CMK (cell line): ENCODE data around the gene ARID3B.
A peak's percentile ranks its signal among the peaks of the same experiment; 100 is the strongest.
"Not testable (repeated sequence)": the region's sequence is repeated elsewhere in the genome, so short reads cannot be mapped to it uniquely, and the experiment has no call there.

Experiments used
- DNase-seq: peaks from one replicate; pipeline ENCODE4 v3.0.0-alpha.2; 2010; ENCODE audit warnings: low read depth

Gene ARID3B

GRCh38 chr15:74540761-74541493, at the start of gene ARID3B:
Gene ARID3B, plus strand, starts transcription at chr15:74541220. Its CDS starts 2,717 bp downstream, at chr15:74543937.
- DNase-seq = peak; percentile 99

- DNase-seq = no peak
These were observed 44.4 kb upstream of the ARID3B start for GRCh38 chr15:74496648-74497047.

GRCh38 chr15:74497584-74497983, 43.4 kb upstream of the ARID3B start:
- DNase-seq = no peak

- DNase-seq = no peak
These were observed 41.7 kb upstream of the ARID3B start for GRCh38 chr15:74499366-74499765.

GRCh38 chr15:74500401-74500800, 40.6 kb upstream of the ARID3B start:
- DNase-seq = no peak

- no peak for DNase-seq
These were observed 38.7 kb upstream of the ARID3B start for GRCh38 chr15:74502301-74502700.

- no peak for DNase-seq
These were observed 36.6 kb upstream of the ARID3B start for GRCh38 chr15:74504418-74504817.

GRCh38 chr15:74504836-74505235, 36.2 kb upstream of the ARID3B start:
- no peak for DNase-seq

GRCh38 chr15:74505837-74506514, 35.0 kb upstream of the ARID3B start:
- no peak for DNase-seq

- DNase-seq = no peak
These were observed 34.5 kb upstream of the ARID3B start for GRCh38 chr15:74506515-74506840.

GRCh38 chr15:74511583-74511982, 29.4 kb upstream of the ARID3B start:
- peak; percentile 29 for DNase-seq

- DNase-seq = not testable (repeated sequence)
These were observed 27.0 kb upstream of the ARID3B start for GRCh38 chr15:74514059-74514458.

- no peak for DNase-seq
These were observed 23.9 kb upstream of the ARID3B start for GRCh38 chr15:74517096-74517495.

GRCh38 chr15:74519311-74519710, 21.7 kb upstream of the ARID3B start:
- no peak for DNase-seq

GRCh38 chr15:74520407-74520806, 20.6 kb upstream of the ARID3B start:
- no peak for DNase-seq

GRCh38 chr15:74523982-74524381, 17.0 kb upstream of the ARID3B start:
- DNase-seq = no peak

GRCh38 chr15:74525309-74525708, 15.7 kb upstream of the ARID3B start:
- no peak for DNase-seq

GRCh38 chr15:74525945-74526344, 15.1 kb upstream of the ARID3B start:
- DNase-seq = no peak

- DNase-seq = no peak
These were observed 12.1 kb upstream of the ARID3B start for GRCh38 chr15:74528876-74529275.

GRCh38 chr15:74529921-74530320, 11.1 kb upstream of the ARID3B start:
- DNase-seq = no peak

- DNase-seq = no peak
These were observed 10.3 kb upstream of the ARID3B start for GRCh38 chr15:74530771-74531143.

- DNase-seq = no peak
These were observed 9.7 kb upstream of the ARID3B start for GRCh38 chr15:74531144-74531811.

- DNase-seq = no peak
These were observed 5.5 kb upstream of the ARID3B start for GRCh38 chr15:74535388-74536084.
